Left lobe of liver (tissue), 2 donors: ENCODE data around the gene KRT72. TPM values are rescaled to one million over a fixed set of nuclear protein-coding genes. Genes with fewer than 3 reads are reported as not detected.

Source experiments
- ATAC-seq: fragments of 200-7000 bp; cut with Tn5 transposase; one replicate; pipeline ENCODE4 v1.9.1; 2020; ENCODE audit warnings: mild to moderate bottlenecking, moderate library complexity
- DNase-seq: peaks from one replicate; pipeline ENCODE4 v3.0.0-alpha.2; 2020; ENCODE audit warnings: low spot score
- total RNA-seq: library from RNA; stranded (reverse); gene quantifications from one replicate; pipeline ENCODE4 v1.2.1, GENCODE V29; 2021
- donor health status: DM: no; HTN: no; CAD: no; lungs with moderate emphysema.
- donor health status: DM: no; HTN: yes; CAD: no.

KRT72 gene
- total RNA-seq, 1 donor from 2014 or later, result not detected

DNA sequence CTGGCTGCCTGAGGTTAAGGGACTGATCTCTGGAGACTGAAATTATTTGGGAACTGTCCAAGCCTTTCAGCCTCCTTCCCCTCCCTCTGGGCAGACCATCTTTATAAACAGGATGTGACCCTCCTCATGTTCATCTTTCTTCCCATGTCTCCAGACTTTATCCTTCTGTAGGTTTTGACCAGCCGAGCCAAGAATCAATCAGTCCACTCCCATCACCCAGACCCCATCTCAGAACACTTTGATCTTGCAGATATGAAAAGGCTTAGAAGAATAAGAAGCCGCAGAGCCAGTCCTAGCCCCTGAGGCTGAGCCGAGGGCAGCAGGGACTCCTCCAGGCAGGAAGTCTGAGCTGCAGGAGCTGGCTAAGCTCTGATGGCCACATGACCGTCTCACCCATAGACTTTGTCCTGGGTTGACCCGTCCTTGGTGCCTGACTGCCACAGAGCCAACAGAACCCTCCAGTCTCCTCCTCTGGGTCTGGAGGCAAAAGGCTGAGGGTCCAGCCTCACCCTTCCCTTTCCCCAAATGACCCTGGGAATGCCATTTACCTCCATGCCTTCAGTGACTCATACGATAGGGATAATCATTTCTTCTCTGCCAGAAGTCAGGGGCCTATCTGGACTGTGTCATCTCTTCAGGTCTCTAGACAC, 49.9 kb downstream of the KRT72 start:
- peak; percentile 61 for ATAC-seq
- DNase-seq, result no peak

DNA sequence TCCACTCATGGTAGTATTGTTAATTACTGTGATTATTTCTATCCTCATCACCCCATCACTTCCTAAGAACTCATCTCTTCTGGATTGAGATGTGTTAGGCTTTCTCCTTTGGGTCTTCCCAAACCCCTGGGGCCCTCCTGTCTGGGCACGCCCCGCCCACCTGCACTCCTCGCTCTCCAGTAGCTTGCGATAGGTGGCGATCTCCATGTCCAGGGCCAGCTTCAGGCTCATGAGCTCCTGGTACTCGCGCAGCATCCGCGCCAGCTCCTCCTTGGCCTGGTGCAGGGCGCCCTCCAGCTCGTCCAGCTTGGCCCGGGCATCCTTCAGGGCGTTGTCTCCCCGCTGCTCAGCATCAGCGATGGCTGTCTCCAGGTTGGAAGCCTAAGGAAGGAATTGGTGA, 55.1 kb downstream of the KRT72 start:
- ATAC-seq (no peak), DNase-seq (no peak)

DNA sequence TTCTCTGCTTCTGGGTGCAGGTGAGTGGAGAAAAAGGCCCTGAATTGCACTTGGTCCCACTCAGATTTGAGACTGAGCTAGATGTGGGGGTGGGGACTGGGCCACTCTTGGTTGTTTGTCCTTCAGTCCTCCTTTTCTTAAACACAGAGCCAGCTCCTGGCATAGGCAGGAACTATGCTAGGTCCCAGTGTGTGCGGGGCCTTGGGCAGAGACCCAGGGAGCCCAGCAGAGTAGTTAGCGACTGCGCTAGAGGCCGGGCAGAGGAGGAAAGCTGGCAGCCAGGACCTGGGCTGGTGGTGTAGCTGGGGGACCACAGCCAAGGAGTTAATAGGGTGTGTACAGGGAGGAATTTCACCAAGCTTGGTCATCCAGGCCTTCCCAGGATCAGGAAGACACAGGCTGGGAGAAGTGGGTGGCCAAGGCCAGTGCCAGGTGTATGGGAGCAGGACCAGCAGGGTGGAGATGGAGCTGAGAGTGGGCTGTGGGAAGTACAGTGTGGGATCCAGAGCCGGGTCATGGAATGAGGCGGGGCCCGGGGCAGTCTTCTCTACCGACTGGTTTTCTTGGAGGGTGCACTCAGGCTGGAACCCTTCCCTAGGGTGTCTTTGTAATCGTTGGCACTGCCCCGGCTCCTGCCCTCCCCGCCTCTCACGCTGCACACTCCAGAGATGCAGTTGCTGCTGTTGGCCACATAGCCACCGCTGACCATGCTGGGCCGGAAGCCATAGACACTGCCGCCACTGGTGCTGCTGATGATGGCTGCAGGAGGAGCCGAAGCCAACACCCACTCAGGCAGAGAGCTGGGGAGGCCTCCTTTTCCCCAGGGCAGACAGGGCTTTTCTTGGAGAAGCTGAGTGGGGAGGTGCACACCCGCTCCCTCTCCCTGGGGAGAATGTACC, 57.0 kb downstream of the KRT72 start:
- DNase-seq (no peak), ATAC-seq (no peak)

DNA sequence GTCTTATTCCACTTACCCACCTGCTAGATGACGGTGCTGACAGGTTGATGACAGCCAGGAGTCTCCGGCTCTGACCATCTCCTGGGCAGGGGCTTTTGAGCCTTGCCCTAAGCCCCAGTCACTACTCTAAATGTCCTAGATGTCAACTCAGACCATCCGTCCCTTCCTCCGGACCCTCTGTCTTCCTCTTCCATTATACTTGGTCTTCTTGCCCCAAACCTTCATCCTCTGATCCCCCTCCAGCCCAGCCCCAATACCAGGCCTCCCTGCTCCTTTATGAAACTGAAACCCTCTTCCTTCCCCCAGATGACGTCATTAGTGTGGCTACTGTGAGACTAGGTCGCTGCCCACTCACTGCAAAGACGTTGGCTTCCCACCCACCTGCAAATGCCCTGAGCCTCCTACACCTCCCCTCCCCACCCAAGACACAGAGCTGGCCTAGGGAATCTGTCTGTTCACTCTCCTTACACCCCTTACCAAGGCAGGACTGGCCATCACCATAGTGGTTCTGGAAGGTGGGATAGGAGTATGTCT, 58.4 kb downstream of the KRT72 start:
- ATAC-seq, result no peak
- no peak for DNase-seq

DNA sequence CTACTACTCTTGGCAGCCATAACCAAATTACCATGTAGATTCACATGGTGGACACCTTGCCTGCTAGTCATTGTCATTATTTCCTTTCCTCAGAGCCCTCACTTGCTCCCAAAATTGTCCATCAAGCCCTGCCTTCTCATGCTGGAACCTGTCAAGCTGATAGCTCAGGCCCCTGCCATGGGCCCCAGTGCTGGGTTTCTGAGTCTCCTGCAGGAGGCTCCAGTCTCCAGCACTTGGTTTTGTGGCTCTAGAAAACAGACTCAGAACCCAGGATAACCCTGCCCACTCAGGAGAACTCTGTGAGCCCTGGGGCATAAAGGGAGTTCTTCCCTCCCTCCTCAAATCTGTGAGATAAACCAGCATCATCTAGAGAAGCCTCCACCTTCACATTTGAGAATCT, 59.1 kb downstream of the KRT72 start:
- no peak for DNase-seq
- ATAC-seq, result no peak

DNA sequence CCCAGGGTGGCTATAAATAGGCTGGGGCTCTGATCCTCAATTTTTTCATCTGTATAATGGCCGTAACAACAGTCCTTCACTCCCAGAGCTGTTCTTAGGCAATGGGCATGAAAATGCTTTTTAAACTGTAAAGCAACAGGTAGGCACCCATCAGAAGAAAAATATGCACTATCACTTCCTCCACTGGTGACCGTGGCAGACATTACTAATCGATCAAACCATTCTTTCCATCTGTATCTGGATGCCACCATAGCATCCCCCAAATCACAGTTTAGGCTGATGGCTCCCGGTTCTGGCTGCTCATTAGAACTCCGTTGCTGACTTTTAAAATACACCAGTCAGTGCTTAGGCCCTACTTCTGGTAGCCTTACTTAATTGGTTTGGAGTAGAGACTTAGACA, 59.6 kb downstream of the KRT72 start:
- ATAC-seq, result no peak
- no peak for DNase-seq

DNA sequence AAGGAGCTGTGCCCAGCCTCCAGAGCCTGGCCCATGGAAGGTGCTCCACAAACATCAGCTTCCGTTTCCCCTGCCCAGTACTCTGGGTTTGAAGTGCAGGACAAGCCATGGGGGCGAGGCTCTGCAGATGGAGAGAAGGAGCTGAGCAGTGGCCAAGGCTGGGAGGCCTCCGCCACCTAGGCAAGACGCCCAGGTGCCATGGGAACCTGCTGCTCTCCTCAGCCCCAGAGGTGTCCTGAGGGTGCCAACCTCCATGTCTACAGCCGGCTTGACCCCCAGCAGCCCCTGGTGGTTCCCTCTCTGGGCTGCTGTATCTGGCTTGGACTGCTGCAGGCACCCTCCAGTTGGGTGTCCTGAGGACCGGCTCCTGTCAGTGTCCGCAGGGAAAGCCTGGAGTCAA, 60.7 kb downstream of the KRT72 start:
- ATAC-seq (no peak), DNase-seq (no peak)

DNA sequence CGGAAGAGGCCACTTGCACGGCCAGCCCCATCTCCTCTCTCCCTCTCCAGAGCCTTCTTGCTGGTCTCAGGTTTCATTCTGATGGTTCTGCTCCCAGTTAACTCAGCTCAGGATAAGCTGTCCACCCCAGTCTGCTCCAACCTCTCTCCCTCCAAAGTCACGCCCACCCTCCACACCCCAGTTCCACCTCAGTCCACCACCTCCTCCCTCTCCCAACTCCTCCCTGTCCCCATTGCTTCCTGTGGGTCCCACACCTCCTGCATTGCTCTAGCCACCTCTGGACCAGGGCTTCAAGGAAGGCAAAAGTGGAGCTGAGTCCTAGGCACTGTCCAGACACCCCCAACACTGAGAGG, 61.5 kb downstream of the KRT72 start:
- no peak for DNase-seq
- no peak for ATAC-seq

DNA sequence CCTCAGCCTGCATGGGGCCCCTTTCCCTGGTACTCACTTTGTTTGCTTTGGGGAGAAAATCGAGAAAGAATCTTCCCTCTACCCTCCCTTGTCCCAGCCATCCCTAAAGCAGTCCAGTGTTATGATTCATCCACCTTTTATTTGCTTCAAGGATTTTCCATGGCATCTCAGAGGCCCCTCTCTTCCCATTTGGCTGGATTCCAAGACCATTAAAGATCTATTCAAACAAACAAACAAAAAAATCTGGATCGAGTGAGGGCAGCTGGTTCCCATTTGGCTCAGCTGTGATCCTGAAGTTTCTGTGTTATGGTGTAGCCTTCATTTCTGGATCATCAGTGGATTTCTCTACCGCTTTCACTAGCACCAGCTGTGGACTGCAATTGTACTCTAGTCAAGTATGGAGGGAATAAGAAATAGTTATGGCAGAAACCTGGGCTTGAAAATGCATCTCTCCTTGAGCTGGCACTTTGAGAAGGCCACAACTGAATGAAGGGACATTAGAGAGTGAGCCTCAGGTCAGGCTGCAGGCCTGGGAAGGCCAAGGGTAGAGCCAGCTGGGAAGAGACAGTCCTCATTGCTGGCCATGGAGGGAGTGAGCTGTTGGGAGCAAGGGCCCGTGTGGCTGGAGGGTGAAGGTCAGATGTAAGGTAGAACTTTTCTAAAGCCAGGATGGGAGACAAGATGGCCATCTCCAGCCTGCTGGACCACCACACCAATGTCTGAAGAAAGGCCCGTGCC, 62.0 kb downstream of the KRT72 start:
- no peak for DNase-seq
- ATAC-seq, result no peak

DNA sequence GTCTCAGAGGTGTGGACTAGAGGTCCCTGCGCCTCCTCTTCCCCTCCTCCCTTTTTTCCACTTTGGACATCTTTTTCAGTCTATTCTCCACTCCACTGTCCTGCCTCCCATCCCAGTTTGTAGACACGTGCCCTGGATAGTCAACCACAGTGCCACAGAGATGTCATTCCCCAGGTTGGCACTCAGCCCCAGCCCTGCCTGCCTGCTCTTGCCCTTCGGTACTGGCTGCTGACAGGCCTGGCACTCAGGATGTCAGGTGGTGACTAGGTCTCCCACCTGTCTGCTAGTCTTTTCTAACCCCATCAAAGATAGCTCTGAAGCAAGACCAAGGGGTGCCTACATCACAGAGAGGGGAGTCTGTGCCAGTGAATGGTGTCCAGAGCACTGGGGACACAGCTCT, 64.2 kb downstream of the KRT72 start:
- ATAC-seq, result no peak
- no peak for DNase-seq

Other genes with a start within 250 kb of the KRT72 start
- gene KRT85, start 234.0 kb downstream of the KRT72 start, total RNA-seq, result not detected
- not detected for gene KRT84, start 215.8 kb downstream of the KRT72 start, total RNA-seq
- gene KRT82, start 195.1 kb downstream of the KRT72 start, total RNA-seq, result not detected
- gene KRT75, start 167.1 kb downstream of the KRT72 start, total RNA-seq, result not detected
- gene KRT6B, start 149.3 kb downstream of the KRT72 start, total RNA-seq, result not detected
- gene KRT6C, start 127.7 kb downstream of the KRT72 start, total RNA-seq, result not detected
- gene KRT6A, start 108.2 kb downstream of the KRT72 start, total RNA-seq, result not detected
- not detected for gene KRT5, start 81.1 kb downstream of the KRT72 start, total RNA-seq
- gene KRT71, start 48.3 kb downstream of the KRT72 start, total RNA-seq, result not detected
- not detected for gene KRT74, start 27.6 kb downstream of the KRT72 start, total RNA-seq
- gene KRT73, start 17.1 kb upstream of the KRT72 start, total RNA-seq, result not detected
- gene KRT2, start 50.7 kb upstream of the KRT72 start, total RNA-seq, result not detected
- not detected for gene KRT1, start 78.9 kb upstream of the KRT72 start, total RNA-seq
- not detected for gene KRT77, start 102.1 kb upstream of the KRT72 start, total RNA-seq
- not detected for gene KRT76, start 175.9 kb upstream of the KRT72 start, total RNA-seq
- not detected for gene KRT3, start 194.7 kb upstream of the KRT72 start, total RNA-seq
- gene KRT4, start 212.7 kb upstream of the KRT72 start, total RNA-seq, result not detected
- gene KRT79, start 232.8 kb upstream of the KRT72 start, total RNA-seq, result not detected
- gene KRT78, start 247.5 kb upstream of the KRT72 start, total RNA-seq, result not detected